DOHH2 (cell line): ENCODE results near the gene RAB39A.

Source experiments
- EZH2phosphoT487 ChIP-seq: fragments of 200-600 bp; sonication (generic); IDR thresholded peaks from 2 replicates; pipeline ENCODE4 v1.6.1; 2017; ENCODE audit warnings: borderline replicate concordance, mild to moderate bottlenecking, antibody characterized with exemption, low read length, moderate library complexity, mixed read lengths
- TF ChIP-seq, protein P1 (sequence below): fragments of 200-600 bp; sonication (generic); IDR thresholded peaks from one replicate; pipeline ENCODE4 v1.5.1; 2014; ENCODE audit warnings: antibody characterized with exemption, mild to moderate bottlenecking, low read depth, low read length; ENCODE audit not compliant: poor library complexity, severe bottlenecking

- TF ChIP-seq, protein P1, sequence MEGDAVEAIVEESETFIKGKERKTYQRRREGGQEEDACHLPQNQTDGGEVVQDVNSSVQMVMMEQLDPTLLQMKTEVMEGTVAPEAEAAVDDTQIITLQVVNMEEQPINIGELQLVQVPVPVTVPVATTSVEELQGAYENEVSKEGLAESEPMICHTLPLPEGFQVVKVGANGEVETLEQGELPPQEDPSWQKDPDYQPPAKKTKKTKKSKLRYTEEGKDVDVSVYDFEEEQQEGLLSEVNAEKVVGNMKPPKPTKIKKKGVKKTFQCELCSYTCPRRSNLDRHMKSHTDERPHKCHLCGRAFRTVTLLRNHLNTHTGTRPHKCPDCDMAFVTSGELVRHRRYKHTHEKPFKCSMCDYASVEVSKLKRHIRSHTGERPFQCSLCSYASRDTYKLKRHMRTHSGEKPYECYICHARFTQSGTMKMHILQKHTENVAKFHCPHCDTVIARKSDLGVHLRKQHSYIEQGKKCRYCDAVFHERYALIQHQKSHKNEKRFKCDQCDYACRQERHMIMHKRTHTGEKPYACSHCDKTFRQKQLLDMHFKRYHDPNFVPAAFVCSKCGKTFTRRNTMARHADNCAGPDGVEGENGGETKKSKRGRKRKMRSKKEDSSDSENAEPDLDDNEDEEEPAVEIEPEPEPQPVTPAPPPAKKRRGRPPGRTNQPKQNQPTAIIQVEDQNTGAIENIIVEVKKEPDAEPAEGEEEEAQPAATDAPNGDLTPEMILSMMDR = peak; percentile 46
- no peak for TF ChIP-seq EZH2phosphoT487
Measured at GRCh38 chr11:107898270-107898669, 30.0 kb upstream of the RAB39A start.
